ENCODE results near the gene GAPT.

DNA sequence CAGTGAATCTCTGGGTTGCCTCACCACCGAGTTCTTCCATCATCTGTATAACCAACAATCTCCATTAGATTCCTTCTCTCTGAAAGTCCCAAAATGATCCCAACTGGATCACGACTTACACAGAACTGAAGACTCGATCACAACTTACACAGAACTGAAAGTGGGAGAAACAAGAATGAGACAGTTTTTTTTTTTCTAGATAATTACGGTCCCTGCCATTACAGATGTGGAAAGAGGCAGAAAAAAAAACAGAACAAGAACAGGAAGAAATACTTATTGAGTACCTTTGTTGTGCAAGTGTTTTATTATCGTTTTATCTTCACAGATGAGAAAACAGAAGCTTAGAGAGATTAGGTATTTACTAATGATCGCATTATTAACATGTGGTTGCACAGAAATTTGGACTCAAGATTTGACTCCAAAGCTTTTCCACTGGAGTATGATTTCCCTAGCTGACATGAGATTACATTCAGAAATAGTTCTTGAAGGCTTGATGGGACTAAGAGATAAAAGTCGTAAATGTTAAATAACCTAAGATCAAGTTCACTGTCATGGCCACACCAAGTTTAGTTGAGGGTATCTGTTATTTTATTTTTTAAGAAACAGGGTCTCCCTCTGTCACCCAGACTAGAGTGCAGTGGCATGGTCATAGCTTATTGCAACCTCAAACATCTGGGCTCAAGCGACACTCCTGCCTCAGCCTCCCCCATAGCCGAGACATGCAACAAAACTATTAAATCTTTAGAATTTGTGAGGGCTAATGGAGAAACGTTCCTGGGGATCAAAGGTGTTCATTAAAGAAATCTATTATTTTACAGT lies 40.2 kb upstream of the GAPT start:
- TF ChIP-seq, protein P1, sequence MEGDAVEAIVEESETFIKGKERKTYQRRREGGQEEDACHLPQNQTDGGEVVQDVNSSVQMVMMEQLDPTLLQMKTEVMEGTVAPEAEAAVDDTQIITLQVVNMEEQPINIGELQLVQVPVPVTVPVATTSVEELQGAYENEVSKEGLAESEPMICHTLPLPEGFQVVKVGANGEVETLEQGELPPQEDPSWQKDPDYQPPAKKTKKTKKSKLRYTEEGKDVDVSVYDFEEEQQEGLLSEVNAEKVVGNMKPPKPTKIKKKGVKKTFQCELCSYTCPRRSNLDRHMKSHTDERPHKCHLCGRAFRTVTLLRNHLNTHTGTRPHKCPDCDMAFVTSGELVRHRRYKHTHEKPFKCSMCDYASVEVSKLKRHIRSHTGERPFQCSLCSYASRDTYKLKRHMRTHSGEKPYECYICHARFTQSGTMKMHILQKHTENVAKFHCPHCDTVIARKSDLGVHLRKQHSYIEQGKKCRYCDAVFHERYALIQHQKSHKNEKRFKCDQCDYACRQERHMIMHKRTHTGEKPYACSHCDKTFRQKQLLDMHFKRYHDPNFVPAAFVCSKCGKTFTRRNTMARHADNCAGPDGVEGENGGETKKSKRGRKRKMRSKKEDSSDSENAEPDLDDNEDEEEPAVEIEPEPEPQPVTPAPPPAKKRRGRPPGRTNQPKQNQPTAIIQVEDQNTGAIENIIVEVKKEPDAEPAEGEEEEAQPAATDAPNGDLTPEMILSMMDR (IDR thresholded peaks at IDR 0.05) = no peak
- TF ChIP-seq, protein P2, sequence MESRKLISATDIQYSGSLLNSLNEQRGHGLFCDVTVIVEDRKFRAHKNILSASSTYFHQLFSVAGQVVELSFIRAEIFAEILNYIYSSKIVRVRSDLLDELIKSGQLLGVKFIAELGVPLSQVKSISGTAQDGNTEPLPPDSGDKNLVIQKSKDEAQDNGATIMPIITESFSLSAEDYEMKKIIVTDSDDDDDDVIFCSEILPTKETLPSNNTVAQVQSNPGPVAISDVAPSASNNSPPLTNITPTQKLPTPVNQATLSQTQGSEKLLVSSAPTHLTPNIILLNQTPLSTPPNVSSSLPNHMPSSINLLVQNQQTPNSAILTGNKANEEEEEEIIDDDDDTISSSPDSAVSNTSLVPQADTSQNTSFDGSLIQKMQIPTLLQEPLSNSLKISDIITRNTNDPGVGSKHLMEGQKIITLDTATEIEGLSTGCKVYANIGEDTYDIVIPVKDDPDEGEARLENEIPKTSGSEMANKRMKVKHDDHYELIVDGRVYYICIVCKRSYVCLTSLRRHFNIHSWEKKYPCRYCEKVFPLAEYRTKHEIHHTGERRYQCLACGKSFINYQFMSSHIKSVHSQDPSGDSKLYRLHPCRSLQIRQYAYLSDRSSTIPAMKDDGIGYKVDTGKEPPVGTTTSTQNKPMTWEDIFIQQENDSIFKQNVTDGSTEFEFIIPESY (IDR thresholded peaks at IDR 0.05; ENCODE audit: borderline replicate concordance, low read depth) = no peak
- TF ChIP-seq RFX5 (IDR thresholded peaks at IDR 0.05; ENCODE audit: low read length) = no peak
- TF ChIP-seq GATA2 (CRISPR knock-in tag; IDR thresholded peaks at IDR 0.05) = no peak
- TF ChIP-seq, protein P3, sequence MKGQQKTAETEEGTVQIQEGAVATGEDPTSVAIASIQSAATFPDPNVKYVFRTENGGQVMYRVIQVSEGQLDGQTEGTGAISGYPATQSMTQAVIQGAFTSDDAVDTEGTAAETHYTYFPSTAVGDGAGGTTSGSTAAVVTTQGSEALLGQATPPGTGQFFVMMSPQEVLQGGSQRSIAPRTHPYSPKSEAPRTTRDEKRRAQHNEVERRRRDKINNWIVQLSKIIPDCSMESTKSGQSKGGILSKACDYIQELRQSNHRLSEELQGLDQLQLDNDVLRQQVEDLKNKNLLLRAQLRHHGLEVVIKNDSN (IDR thresholded peaks at IDR 0.05; ENCODE audit: borderline replicate concordance, low read depth) = no peak
- TF ChIP-seq POLR2AphosphoS5 (IDR thresholded peaks at IDR 0.05; ENCODE audit: low read depth, low read length) = no peak
- TF ChIP-seq, protein P4, sequence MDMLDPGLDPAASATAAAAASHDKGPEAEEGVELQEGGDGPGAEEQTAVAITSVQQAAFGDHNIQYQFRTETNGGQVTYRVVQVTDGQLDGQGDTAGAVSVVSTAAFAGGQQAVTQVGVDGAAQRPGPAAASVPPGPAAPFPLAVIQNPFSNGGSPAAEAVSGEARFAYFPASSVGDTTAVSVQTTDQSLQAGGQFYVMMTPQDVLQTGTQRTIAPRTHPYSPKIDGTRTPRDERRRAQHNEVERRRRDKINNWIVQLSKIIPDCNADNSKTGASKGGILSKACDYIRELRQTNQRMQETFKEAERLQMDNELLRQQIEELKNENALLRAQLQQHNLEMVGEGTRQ (IDR thresholded peaks at IDR 0.05; ENCODE audit: borderline replicate concordance, low read depth, low read length) = no peak
- TF ChIP-seq NRF1 (IDR thresholded peaks at IDR 0.05; ENCODE audit: low read depth, low read length) = no peak

Data from SK-N-SH (cell line).